WTC11 (cell line): ENCODE measurements around the gene FYCO1.

ENCODE experiments used
- ATF6 ChIP-seq: sonication (generic); formaldehyde crosslinking; IDR thresholded peaks from 2 replicates; pipeline ENCODE4 v1.8.1; 2023; ENCODE audit warnings: mild to moderate bottlenecking, missing genetic modification reagents
- CTCF ChIP-seq: fragments of 200-600 bp; IDR thresholded peaks from 2 replicates; pipeline ENCODE4 v1.8.0; 2022; ENCODE audit warnings: antibody characterized with exemption
- E2F1 ChIP-seq: sonication (generic); formaldehyde crosslinking; IDR thresholded peaks from 2 replicates; pipeline ENCODE4 v1.8.0; 2022; ENCODE audit warnings: mild to moderate bottlenecking, missing genetic modification reagents
- ELF4 ChIP-seq: sonication (generic); formaldehyde crosslinking; IDR thresholded peaks from 2 replicates; pipeline ENCODE4 v1.8.1; 2022; ENCODE audit warnings: low read depth, mild to moderate bottlenecking, moderate library complexity, missing genetic modification reagents
- ESRRA ChIP-seq: sonication (generic); formaldehyde crosslinking; IDR thresholded peaks from 2 replicates; pipeline ENCODE4 v1.8.1; 2022; ENCODE audit warnings: mild to moderate bottlenecking, missing genetic modification reagents, borderline replicate concordance
- IRF2 ChIP-seq: sonication (generic); formaldehyde crosslinking; IDR thresholded peaks from 2 replicates; pipeline ENCODE4 v1.8.0; 2022; ENCODE audit warnings: low read depth, missing genetic modification reagents, borderline replicate concordance
- MAX ChIP-seq: sonication (generic); formaldehyde crosslinking; IDR thresholded peaks from 2 replicates; pipeline ENCODE4 v1.8.0; 2022; ENCODE audit warnings: mild to moderate bottlenecking, missing genetic modification reagents
- NR3C1 ChIP-seq: sonication (generic); formaldehyde crosslinking; conservative IDR thresholded peaks from 2 replicates; pipeline ENCODE4 v1.8.1; 2023; ENCODE audit warnings: low read depth, mild to moderate bottlenecking, missing genetic modification reagents
- PREB ChIP-seq: sonication (generic); formaldehyde crosslinking; IDR thresholded peaks from 2 replicates; pipeline ENCODE4 v1.8.1; 2022; ENCODE audit warnings: mild to moderate bottlenecking, missing genetic modification reagents, moderate library complexity, borderline replicate concordance
- SMAD4 ChIP-seq: sonication (generic); formaldehyde crosslinking; IDR thresholded peaks from 2 replicates; pipeline ENCODE4 v1.8.0; 2022; ENCODE audit warnings: mild to moderate bottlenecking, missing genetic modification reagents
- ZNF532 ChIP-seq: fragments of 250-450 bp; sonication (Bioruptor Pico); IDR thresholded peaks from 2 replicates; pipeline ENCODE4 v1.9.0; 2021; ENCODE audit warnings: mild to moderate bottlenecking, borderline replicate concordance

- TF ChIP-seq MAX (CRISPR knock-in tag), result no peak
- TF ChIP-seq CTCF, result no peak
- no peak for TF ChIP-seq PREB (CRISPR knock-in tag)
- TF ChIP-seq NR3C1 (CRISPR knock-in tag), result no peak
- TF ChIP-seq ELF4 (CRISPR knock-in tag), result no peak
- no peak for TF ChIP-seq IRF2 (CRISPR knock-in tag)
- TF ChIP-seq ZNF532 (CRISPR knock-in tag), result no peak
- TF ChIP-seq ATF6 (CRISPR knock-in tag), result no peak
- TF ChIP-seq ESRRA (CRISPR knock-in tag), result no peak
- no peak for TF ChIP-seq SMAD4 (CRISPR knock-in tag)
- TF ChIP-seq E2F1 (CRISPR knock-in tag), result no peak
Measured at GRCh38 chr3:45908761-45909160, 86.9 kb downstream of the FYCO1 start.
